ENCODE data around the gene CELF2.

GRCh38 chr10:11236234-11236633 is 218.6 kb downstream of the CELF2 start:
- TF ChIP-seq, protein P1, sequence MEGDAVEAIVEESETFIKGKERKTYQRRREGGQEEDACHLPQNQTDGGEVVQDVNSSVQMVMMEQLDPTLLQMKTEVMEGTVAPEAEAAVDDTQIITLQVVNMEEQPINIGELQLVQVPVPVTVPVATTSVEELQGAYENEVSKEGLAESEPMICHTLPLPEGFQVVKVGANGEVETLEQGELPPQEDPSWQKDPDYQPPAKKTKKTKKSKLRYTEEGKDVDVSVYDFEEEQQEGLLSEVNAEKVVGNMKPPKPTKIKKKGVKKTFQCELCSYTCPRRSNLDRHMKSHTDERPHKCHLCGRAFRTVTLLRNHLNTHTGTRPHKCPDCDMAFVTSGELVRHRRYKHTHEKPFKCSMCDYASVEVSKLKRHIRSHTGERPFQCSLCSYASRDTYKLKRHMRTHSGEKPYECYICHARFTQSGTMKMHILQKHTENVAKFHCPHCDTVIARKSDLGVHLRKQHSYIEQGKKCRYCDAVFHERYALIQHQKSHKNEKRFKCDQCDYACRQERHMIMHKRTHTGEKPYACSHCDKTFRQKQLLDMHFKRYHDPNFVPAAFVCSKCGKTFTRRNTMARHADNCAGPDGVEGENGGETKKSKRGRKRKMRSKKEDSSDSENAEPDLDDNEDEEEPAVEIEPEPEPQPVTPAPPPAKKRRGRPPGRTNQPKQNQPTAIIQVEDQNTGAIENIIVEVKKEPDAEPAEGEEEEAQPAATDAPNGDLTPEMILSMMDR (IDR thresholded peaks at IDR 0.05): no peak
- TF ChIP-seq POLR2A (IDR thresholded peaks at IDR 0.05): no peak

All from body of pancreas (tissue), 4 donors.